DMS 273 treated with DMSO at 0.1 percent for 48 hours (cell line): ENCODE results near the gene FCHSD1.

ENCODE experiments used
- DNase-seq: peaks from one replicate; lab custom pipeline; 2025; lab: John Stamatoyannopoulos, UW

Gene FCHSD1

DNA sequence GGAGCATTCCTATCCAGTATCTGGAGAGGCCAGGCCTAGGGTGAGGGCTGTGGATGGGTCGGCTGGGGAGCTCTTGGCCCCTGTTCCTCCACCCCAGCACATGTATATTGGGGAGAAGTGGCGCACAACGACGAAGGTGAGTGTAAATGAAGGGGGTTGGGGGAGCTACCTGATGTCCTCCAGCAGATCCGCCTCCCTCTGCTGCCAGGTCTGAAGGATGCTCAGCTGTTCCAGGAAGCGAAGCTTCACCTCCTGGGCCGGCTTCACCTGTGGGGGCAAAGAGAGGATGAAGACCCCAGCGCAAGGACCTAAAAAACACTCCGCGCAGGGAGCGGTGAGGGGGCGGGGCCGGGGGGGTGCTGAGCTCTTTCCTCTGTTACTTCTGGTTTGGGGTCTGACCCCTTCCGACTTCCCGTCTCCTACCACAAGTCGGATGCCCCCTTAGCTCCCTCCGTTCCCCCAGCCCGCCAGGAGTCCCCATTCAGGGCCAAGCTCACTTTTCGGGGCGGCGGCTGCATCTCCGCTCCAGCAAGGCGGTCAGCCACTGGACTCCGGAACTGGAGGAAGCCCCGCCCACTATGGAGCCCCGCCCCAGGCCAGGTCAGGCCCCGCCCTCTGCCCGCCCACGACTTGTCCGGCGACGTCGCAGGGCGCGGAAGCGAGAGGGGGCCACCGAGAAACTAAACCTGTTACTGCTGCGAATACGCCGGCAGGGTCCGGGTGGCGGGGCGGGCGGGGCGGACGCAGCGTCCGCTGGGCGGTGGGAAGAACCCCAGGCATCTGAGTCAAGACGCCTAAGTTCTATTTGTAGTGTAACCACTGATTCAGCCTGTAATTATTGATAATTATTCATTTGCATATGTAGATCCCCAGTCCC is at the start of gene FCHSD1:
FCHSD1 (minus strand) TSS at position 568 of the 877 bp plus-strand sequence; CDS start at position 518, 50 bp downstream.
- DNase-seq, result no peak

DNA sequence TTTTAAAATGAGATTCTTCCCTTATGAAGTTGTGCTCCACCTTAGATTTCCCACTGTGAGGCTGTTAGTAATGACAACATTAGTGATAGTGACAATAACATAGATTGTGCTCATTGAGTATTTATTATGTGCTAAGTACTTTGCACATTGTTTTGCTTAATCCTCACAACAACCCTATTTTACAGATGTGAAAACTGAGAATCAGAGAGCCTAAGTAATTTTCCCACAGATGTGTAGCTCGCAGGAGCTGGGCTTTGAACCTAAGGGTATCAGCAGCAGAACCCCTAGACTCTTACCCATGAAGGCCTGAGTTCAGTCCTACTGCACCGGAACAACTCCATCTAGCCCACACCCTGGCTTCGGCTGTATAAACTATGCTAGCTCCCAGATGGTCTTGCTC is 46.4 kb upstream of the FCHSD1 start:
- no peak for DNase-seq

DNA sequence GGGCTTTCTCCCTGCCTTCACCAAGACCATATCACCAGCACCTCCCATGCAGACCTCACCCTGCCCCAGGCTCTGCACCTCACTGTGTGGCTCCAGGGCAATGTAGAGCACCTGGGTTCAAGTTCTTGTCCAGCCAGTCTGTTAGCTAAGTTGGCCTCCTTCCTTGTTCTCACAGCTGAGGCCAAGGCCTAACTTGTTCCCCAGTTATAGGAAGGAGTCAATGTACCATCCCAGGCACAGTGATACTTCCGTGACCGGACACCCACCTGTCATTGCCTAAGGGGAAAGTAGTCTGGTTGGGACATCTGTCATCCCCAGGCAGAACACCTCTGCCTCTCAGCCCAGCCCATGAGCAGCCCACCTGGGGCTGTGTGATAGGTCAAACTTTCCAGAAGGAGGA is 45.2 kb upstream of the FCHSD1 start:
- no peak for DNase-seq

DNA sequence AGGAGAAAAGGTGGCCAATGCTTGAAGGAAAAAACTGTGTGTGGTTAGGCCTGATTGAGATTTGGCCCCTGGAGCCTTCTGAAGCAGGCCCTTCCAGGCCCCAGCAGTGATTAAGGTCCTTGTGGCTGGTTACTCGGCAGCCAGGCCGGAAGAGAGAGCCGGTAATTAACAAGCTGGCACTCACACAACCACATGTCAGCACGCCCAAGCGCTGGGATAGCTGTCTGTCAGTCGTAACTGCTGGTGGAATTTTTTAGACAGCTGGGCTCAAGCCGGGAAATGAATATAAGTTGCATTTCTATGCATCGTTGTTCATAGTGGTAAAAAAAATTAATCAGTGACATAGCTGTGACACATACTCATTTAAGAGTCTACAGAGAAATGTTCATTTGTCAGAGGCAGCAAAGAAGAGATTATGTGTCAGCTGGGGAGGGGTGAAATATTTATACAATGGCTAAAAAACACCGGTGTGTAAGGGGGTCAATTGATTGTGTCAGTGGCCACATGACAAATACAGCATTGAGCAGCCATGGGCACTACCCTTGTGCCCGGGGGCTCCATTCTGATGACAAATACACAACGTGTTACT is 44.5 kb upstream of the FCHSD1 start:
- DNase-seq, result peak; percentile 65

DNA sequence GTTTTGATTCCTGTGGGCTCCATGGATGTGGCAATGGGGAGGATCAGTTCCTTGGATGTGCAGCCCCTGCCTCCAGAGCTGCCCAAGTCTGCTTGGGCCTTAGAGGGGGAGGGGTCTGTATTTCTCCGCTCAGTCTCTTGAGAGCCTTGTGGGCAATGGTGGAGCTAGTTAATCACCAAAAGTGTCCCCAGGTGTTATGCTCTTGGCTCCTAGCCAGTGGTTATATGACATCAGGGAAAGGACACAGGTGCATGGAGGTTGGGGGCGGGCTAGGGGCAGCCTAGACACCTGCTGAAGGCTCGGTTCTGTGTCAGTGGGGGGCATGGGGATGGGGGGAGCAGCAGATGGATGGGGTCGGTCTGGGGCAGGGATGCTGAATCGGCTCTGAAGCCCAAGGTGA is 43.3 kb upstream of the FCHSD1 start:
- DNase-seq, result no peak

DNA sequence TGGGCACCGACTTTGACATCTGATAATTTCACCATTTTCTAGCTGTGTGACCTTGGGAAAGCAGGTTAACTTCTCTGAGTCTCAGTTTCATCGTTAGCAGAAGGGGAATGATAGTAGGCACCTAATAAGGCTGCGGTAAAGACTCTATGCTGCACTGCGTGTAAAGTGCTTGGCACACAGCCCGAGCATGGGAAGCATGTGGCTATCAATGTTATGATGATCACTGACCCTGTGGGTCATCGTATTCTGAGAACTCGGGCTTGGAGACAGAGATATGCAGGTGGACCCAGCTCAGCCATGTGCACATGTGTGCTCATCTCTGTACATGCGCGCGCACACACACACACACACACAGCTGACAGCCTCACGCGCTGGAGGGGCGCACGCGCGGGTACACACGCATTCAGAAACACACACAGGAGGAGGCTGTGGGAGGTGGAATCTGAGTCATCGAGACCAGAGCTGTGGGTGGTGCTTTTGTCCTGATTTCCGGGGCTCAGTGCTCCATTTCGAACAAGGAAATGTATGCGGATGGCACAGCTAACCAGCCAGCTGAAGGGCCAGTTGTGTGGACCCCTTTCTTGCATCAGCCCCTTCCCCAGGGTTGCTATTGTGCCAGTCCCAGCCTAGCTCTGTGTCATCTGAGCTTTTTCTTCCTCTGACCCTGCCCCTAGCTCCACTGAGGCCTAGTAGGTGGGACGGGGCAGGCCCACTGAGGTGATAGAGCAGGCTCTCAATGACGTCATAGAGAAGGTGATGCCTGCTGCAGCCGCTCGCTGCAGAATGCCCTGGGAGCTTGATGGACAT is 41.9 kb upstream of the FCHSD1 start:
- DNase-seq, result no peak

DNA sequence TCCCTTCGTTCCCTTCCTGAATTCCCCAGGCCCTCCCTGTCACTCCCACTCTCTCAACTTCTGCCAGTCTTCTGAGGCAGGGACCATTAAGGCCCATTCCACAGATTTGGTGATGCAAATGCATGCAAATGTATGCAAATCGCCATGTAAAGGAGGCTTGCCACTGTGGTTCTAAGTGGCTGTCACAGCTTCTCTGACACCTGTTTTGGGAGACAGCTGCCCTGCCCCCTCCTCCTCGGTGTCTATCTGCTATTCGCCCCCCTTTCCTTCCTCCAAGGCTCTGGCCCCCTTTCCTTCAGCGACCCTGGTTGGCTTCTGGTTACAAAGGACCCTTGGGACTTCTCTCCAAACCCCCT is 41.3 kb upstream of the FCHSD1 start:
- no peak for DNase-seq

DNA sequence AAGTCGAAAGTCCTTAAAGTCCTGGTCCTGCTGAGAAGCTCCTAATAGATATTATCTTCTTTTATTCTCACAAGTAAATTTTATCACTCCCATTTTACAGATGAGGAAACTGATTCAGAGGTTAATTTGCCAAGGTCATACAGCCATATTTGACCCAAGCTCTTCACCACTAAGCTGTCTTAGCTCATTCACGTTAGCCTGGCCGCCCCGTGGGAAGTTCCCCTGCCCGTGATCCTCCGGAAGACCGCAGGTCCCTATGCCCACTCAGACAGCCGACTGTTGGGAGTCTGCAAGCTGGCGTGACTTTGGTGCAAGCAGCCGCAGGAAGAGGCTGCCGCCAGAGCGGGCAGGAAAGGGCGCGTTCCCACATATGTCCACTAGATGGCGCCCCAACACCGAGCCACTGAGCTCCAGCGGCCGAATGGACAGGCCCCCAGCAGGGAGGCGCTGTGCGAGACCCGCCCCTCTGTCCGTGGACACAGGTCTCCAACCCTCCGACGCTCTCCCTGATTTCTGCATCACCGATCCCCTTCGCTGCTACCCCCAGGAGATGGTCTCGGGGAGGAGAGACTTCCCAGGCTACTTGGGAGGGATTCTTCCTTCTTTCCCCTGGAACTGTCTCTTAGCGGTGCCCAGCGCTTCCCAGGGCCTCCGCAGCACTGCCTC is 40.8 kb upstream of the FCHSD1 start:
- DNase-seq, result peak; percentile 12

DNA sequence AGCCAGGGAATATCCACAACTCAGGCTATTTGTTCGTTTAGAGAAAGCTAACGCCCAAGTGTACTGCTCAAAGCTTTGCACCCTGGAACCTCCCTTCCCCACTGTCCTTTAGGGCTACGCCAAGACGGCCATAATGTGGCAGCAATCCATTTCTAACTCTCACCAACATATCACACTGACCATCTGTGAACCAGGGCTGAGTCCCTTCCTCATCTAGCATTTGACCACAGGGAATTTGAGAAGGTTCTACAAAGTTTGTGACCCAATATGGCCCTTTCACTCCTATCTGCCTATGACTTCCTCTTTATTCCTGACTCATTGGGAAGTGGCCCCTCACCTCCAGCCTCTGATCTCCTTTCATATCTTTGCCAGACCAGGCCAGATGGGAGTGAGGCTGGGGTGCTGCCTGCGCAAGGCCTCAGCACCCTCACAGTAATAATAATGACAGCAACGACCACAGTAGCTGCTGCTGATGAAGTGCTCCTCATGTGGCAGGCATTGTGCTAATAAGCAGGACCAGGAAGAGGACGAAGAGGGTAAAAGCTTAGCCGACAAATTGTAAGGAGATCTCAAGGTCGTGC is 40.2 kb upstream of the FCHSD1 start:
- no peak for DNase-seq

DNA sequence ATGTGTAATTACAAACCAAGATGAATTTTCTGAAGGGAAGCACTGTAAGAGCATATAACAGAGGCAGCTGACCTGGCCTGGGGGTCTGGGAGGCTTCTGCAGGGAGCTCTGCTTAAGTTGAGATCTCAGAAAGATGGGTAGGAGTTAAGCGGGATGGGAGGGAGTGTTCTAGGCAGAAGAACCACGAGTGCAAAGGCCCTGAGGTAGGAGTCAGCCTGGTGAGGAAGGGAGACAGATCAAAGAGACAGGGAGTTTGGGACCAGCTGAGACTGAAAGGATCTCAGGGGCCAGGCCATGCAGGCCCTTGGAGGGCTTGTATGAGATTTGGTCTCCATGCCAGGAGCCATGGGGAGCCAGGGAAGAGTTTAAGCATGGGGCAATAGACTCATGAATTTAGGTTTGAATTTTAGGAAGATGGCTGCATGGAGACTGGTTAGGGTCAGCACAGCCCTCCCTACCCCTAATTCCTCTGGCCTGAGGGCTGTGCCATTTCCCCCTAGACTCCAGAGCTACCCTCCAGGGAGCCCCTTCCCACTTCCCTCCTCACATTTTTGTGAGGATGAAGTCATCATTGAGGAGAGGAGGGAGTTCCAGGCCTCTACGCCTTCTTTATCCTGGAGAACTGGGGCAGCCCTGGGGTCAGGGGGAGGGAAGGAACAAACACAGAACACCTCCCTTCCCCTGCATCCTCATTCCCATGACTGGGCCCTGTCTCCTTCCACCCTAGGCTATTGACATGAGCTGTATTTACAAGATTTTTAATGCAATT is 35.6 kb upstream of the FCHSD1 start:
- DNase-seq, result no peak

DNA sequence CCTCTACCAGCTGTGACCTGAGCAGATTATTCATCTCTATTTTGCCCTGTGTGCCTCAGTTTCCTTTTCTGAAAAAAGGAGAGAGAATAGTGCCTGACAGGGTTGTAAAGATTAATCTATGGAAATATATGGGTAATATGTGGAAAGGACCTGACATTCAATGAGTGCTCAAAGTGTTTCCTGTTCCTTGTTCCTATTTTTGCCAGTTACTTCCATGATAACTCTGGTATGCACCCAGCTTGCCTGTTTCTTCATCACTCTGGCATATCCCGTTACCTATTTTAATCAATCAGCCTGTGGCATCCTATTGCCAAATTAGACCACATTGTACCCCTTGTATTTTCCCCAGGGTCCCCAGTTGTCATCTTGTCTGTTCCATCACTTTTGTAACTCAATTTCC is 34.4 kb upstream of the FCHSD1 start:
- no peak for DNase-seq

DNA sequence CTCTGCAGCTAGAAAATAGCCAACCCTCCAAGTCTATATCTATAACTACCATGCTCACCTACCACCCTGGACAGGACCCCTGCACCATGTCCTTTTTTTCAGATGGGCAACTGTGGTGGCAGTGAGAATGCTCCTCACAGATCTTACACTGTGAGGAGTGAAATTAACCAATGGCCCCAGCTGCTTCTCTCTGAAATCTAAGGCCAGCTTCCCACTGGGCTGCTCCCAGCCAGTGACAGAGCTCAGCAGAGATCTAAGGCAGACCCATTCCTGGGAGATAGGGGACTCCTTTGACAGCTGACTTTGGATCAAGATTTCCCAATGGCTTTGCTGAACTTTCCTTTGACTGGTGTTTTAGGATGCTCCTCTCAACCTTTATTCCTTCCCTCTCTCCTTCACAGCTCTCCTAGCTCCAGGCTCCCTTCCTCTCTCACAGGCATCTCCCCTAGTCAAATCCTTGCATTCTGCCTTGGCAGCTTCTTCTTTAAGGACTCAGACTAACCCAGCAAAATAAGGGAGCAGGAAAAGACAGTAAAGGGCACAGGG is 32.5 kb upstream of the FCHSD1 start:
- DNase-seq, result no peak

DNA sequence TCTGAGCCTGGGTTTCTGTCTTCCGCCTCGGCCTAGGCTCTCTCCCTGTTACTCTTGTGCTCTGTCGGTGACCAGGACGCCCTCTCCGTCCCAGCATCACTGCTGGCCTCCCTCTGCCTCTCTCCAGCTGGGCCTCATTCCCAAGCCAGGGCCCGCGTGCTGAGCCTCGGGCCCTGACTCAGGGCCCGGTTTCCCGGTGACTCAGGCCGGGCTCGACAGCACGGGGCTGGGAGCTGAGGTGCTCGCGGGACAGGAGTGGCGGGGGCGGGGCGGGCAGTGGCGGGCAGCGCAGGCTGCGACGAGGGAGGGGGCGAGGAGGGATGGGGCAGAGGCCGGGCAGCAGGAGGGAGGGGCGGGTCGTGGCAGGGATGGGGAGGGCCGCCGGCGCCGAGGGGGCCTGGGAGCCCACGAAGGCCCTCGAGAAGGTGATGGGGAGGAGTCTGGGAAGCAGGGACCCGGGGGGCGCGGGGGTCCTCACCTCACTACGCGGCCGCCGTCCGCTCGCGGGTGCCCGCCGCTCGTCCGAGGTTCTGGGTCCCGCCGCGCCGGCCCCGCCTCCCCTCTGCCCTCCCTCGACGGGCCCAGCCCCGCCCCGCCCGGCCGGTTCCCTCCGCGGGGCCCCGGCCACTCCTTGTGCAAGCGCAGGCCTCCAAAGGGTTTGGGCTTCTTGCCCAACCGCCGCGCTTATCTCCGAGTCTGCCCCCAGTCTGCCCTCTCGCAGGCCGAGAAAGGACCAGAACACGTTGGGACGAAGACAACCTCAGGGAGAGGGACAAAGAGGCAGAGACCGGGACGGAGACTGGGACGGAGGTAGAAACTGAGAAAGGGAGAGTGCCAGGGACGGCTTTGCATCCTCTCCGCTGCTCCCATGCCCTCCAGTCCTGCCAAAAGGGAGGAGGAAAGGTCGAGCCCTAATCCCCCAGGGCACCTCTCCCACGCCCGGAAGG is 30.8 kb upstream of the FCHSD1 start, which contains the start of gene ARAP3:
ARAP3 (minus strand) TSS at position 536 of the 947 bp plus-strand sequence. CDS start 1,744 bp downstream, outside the sequence.
- DNase-seq, result no peak

DNA sequence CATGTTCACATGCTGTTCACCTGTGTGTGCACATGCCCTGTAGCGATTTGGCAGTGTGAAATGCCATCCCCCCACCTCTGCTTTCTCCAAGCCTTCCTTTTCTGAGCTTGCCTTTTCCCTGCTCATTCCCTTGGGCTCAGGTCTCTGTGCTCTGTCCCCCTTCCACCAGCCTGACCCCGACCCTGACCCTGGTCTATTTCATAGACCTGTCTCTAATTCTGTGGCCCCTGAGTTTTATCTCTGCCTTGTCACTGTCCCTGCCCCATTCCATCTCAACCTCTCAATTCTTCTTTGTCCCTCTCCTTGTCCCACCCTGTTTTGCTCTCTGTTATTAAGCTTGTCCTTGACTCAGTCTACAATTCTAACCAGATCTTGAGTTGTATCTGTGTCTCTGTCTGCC is 30.1 kb upstream of the FCHSD1 start:
- no peak for DNase-seq

DNA sequence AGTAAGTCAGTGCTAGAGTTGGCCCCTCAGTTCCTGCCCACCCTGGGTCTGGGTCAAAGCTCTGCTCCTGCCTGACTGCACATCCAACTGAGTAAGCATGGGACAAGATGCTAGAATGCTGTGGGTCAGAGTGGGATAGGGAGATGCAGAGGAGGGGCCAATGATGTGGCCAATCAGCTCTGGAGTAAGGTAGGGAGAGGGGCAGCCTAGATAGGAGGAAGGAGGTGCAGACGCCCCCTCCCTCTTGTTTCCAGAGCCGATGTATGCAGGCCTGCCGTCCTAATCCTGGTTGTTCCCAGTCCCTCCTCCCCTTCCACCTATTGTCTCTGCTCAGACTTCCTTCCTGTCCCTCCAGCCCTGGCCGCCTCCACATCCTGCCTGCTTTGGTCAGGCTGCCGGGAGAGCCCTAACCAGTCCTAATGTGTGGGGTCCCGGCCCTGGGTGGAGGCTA is 29.6 kb upstream of the FCHSD1 start:
- no peak for DNase-seq

DNA sequence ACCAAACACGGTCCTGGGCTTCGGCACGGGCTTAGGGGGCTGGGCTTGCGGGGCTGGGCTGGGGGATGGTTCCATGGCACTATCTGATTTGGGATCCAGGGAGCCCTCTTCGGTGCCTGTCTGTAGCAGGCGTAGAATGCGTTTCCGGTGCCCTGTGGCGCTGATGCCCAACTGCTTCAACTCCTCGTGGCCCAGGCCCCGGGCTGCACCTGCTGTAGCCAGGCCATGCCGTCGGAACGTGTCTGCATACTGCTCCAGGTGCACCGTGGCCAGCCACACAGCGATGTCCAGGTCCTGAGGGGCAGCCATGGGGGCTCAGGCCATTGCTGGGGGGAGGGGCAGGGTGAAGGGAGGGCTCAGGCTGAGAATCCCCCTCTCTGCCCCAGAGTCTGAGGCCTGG is 29.0 kb upstream of the FCHSD1 start:
- DNase-seq, result no peak

DNA sequence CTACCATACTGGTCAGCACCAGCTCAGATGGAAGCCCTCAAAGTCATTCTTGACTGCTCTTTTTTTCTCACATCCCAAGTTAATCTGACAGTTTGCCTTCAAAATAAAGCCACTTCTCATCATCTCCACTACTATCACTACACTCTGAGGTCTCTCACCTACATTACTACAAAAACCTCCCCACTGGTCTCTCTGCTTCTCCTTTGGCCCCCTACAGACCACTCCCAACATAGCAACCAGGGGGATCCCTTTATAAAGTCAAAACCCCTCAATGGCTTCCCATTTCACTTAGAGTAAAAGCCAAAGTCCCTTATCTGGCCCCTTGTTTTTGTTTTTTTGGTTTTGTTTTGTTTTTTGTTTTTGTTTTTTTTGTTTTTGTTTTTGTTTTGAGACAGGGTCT is 26.2 kb upstream of the FCHSD1 start:
- DNase-seq, result no peak

DNA sequence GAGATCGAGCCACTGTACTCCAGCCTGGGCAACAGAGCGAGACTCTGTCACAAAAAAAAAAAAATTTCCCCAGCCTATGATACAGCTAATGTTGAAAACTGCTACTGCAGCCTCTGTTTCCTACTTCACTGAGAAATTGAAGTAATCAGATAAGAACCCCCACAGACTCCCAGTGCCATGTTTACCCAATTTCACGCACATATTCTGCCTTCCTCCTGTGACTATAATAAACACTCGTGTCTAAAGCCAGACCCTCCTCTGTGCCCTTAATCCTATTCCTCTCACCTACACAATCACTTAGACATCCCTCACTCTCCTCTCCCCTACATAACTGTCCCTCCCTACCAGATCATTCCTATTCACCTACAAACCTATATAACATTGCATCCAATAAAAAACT is 24.5 kb upstream of the FCHSD1 start:
- no peak for DNase-seq

DNA sequence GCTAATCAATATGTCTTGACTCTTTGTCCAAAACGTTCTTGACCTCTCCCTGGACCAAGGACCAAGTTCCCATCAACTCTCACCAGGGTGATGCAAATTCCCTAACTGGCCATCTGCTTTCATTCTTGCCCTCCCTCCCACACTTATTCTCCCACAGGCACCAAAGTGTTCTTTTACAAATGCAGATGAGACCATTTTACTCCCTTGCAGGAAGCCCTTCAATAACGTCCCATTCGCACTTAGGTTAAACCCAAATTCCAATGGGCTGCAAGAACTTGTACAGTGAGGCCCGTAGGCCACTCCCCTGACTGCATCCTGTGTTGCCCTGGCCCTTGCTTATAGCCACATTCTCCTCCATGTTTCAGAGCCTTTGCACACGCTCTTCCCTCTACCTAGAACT is 23.5 kb upstream of the FCHSD1 start:
- DNase-seq, result no peak
